ES-I3 (cell line): ENCODE data around the gene ARHGEF12.

Experiments
- H3K36me3 ChIP-seq: 2 replicates; pipeline ENCODE4 v1.6.1; 2013; ENCODE audit warnings: mild to moderate bottlenecking, low read length, control low read depth, moderate library complexity; ENCODE audit not compliant: insufficient read depth
- H3K4me1 ChIP-seq: 2 replicates; pipeline ENCODE4 v1.6.1; 2013; ENCODE audit warnings: mild to moderate bottlenecking, control low read depth, low read length; ENCODE audit not compliant: insufficient read depth
- H3K9ac ChIP-seq: 2 replicates; pipeline ENCODE4 v1.6.1; 2013; ENCODE audit warnings: low read depth, mild to moderate bottlenecking, low read length, moderate library complexity
- H3K9me3 ChIP-seq: 2 replicates; pipeline ENCODE4 v1.6.1; 2013; ENCODE audit warnings: mild to moderate bottlenecking, low read length, moderate library complexity; ENCODE audit not compliant: control insufficient read depth, insufficient read depth

ARHGEF12 gene

DNA sequence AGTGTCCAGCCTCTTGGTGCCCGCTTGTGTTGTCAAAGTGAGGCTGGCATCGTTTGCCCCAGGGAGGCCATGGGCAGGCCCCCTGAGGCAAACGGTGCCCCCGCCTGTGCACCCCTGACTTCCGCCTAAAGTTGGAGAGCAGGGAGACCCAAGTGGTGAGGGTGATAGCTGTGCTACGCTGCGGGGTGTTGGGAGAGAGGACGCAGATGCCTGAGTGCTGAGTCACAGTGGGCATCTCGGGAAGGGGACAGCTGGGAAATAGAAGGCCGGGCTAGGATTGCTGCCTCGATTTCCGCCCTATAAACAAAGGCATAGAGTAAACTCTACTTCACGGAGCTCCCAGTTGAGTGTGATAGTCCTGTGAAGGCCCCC is 181.2 kb downstream of the ARHGEF12 start:
- Histone ChIP-seq H3K36me3 (no peaks in the 10 kb centered on the region), H3K9ac (no peak overlapping the region), H3K4me1 (peaks cover 15% of the 10 kb centered on the region), H3K9me3 (no peaks in the 10 kb centered on the region)

- peaks cover 16% of the 10 kb centered on the region for H3K4me1 ChIP-seq
- no peak overlapping the region for H3K9ac ChIP-seq
- H3K9me3 ChIP-seq, result no peaks in the 10 kb centered on the region
- H3K36me3 ChIP-seq, result no peaks in the 10 kb centered on the region
Measured at GRCh38 chr11:120517801-120518291, 181.6 kb downstream of the ARHGEF12 start.

DNA sequence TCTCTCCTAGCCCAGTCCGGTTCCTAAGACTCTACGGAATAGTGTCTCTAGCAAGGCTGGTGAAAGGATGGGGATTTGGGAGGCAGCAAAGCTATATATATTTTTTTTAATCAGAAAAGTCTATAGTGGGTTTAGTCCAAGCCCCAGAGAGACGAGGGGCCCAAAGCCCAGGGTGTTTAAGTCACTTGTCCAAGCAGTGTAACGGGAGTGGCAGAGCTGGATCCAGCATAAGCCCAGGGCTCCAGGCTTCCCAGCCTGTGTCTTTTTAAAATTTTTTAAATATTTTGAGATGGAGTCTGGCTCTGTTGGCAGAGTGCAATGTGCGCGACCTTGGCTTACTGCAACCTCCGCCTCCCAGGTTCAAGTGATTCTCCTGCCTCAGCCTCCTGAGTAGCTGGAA is 182.1 kb downstream of the ARHGEF12 start:
- Histone ChIP-seq H3K9ac (no peak overlapping the region), H3K9me3 (no peaks in the 10 kb centered on the region)

DNA sequence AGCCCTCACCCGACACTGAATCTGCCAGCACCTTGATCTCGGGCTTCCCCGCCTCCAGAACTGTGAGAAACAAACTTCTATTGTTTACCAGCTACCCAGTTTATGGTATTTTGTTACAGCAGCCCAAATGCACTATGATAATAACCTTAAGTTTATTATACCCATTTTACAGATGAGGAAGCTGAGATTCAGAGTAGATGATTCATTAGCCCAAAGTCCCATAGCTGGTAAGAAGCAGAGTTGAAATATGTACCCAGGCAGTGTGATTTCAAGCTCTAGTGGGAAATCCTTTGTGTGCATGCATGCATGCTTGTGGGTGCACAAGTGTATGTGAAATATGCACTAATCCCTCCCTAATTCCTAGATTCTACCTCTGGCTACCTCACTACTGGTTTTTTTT is 183.3 kb downstream of the ARHGEF12 start:
- no peaks in the 10 kb centered on the region for H3K36me3 ChIP-seq
- no peak overlapping the region for H3K9ac ChIP-seq
- no peaks in the 10 kb centered on the region for H3K9me3 ChIP-seq
- H3K4me1 ChIP-seq, result peaks cover 25% of the 10 kb centered on the region

More for the DNA sequence above, 182.1 kb downstream of the ARHGEF12 start:
- Histone ChIP-seq H3K36me3 (no peaks in the 10 kb centered on the region), H3K4me1 (peaks cover 22% of the 10 kb centered on the region)

DNA sequence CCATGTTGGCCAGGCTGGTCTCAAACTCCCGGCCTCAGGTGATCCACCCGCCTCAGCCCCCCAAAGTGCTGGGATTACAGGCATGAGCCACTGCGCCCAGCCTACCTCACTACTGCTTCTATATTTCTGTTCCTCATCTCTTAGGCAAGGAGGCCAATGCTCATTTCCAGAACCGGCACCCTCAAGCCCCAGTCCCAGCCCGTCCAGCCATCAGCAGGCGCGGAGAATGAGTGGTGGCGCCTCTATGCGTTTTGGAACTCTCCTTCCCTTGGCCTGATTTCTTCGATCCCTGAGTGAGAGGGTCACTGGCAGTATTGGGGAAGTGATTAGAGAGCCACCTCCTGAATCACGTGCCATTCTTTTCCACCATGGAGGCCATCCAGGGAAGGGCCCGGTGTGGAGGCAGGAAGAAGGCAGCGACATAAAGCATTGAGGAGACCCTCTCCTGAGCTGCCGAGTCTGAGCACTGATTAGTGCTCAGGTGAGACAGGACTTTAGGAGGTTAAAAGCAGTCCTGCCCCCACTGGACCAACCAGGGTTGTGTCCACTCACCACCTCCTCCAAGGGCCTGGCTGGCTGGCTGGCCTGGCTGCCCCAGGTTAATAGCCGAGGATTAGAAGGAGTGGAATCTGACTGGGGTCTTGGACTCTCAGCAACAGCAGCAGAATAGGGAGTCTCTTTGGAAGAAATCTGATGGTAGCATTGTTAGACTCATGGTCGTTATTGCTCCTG is 184.0 kb downstream of the ARHGEF12 start:
- H3K9ac ChIP-seq, result no peak overlapping the region
- peaks cover 25% of the 10 kb centered on the region for H3K4me1 ChIP-seq
- H3K36me3 ChIP-seq, result no peaks in the 10 kb centered on the region
- H3K9me3 ChIP-seq, result no peaks in the 10 kb centered on the region

DNA sequence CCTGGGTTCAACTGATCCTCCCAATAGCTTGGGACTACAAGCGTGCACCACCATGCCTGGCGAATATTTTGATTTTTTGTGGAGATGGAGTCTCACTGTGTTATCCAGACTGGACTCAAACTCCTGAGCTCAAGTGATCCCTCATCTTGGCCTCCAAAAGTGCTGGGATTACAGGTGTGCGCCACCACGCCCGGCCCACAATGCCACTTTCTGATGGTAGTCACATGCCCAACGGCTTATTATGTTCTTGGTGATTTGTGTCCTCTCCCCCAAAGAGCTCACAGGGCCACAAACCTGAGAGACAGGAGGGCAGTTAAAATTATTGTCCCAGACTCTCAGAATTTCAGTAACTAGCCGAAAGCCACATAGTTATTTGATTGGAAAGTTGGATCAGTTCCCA is 185.0 kb downstream of the ARHGEF12 start:
- Histone ChIP-seq H3K9me3 (no peaks in the 10 kb centered on the region), H3K4me1 (peaks cover 25% of the 10 kb centered on the region), H3K9ac (no peak overlapping the region), H3K36me3 (no peaks in the 10 kb centered on the region)

GRCh38 chr11:120522021-120522420 is 185.8 kb downstream of the ARHGEF12 start:
- Histone ChIP-seq H3K4me1 (peaks cover 29% of the 10 kb centered on the region), H3K36me3 (no peaks in the 10 kb centered on the region), H3K9ac (no peak overlapping the region), H3K9me3 (no peaks in the 10 kb centered on the region)

GRCh38 chr11:120522736-120523135 is 186.5 kb downstream of the ARHGEF12 start:
- Histone ChIP-seq H3K9me3 (no peaks in the 10 kb centered on the region), H3K36me3 (no peaks in the 10 kb centered on the region), H3K4me1 (peaks cover 22% of the 10 kb centered on the region), H3K9ac (no peak overlapping the region)

- no peak overlapping the region for H3K9ac ChIP-seq
- H3K9me3 ChIP-seq, result no peaks in the 10 kb centered on the region
Measured at GRCh38 chr11:120523196-120523595, 187.0 kb downstream of the ARHGEF12 start.

DNA sequence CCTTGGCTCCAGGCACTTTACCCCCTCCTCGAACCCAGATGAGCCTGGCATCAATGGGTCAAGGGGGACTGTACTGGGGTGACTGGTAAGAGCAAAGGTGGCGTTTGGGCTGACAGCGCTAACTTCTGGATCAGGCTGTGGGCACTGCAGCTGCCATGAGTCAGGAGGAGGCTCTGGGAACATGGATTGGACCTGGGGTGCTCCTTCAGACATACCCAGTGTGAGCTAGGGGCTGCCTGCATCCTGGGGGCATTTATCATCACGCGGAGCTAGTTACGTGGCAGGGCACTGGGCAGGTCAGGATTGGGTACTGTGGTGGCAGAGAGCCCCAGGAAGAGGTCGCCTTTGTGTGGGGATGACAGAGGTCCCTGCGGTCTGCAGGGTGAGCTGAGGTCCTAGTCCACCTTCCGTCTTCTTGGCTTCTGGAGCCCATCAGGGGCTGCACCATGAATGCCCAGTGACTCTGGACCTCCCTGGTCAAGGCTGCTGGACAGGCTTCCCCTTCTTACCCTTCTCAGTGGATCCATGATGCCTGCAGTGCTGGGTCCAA is 188.4 kb downstream of the ARHGEF12 start:
- Histone ChIP-seq H3K9ac (no peak overlapping the region), H3K36me3 (no peaks in the 10 kb centered on the region), H3K9me3 (no peaks in the 10 kb centered on the region), H3K4me1 (peaks cover 15% of the 10 kb centered on the region; the same call in 1 of the 2 replicates)

More at GRCh38 chr11:120523196-120523595, 187.0 kb downstream of the ARHGEF12 start:
- H3K36me3 ChIP-seq, result no peaks in the 10 kb centered on the region
- peaks cover 18% of the 10 kb centered on the region; the same call in 1 of the 2 replicates for H3K4me1 ChIP-seq

GRCh38 chr11:120525261-120526171 is 189.3 kb downstream of the ARHGEF12 start:
- Histone ChIP-seq H3K9ac (no peak overlapping the region), H3K9me3 (no peaks in the 10 kb centered on the region), H3K4me1 (peaks cover 15% of the 10 kb centered on the region; the same call in 1 of the 2 replicates), H3K36me3 (no peaks in the 10 kb centered on the region)

- no peak overlapping the region for H3K9ac ChIP-seq
- peaks cover 15% of the 10 kb centered on the region; the same call in 1 of the 2 replicates for H3K4me1 ChIP-seq
- H3K9me3 ChIP-seq, result no peaks in the 10 kb centered on the region
- H3K36me3 ChIP-seq, result no peaks in the 10 kb centered on the region
Measured at GRCh38 chr11:120526241-120526640, 190.0 kb downstream of the ARHGEF12 start.

DNA sequence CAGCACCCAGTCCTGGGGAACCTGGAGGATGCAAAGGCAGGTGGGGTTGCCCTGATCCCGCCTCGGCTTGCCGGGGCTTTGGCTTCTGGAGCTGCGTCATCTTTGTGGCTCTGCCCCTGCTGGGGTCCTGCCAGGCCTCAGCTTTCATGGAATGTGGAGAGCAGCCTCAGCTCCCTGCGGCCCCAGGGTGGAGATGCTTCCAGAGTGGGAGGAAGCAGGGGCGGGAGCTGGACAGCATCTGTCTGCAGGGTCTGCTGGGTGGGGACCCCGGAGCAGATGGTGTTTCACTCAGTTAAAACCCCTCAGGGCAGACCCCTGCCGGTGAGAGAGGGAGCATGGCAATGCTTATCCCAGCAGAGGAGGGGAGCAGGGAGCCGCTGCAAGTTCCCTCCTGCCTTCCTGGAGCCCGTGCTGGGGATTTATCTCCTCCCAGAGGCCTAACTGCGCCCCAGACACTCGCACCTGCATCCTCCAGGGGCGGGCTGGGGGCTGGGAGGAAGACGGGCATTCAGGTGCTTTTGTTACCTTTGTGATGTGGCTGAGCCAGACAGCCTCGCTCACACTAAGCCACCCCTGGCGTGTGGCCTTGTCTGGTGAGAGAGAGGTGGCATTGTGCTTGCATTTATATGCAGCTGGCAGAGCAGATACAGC is 191.0 kb downstream of the ARHGEF12 start:
- no peaks in the 10 kb centered on the region for H3K9me3 ChIP-seq
- H3K9ac ChIP-seq, result no peak overlapping the region
- peaks cover 15% of the 10 kb centered on the region; the same call in 1 of the 2 replicates for H3K4me1 ChIP-seq
- H3K36me3 ChIP-seq, result no peaks in the 10 kb centered on the region

GRCh38 chr11:120528749-120529148 is 192.5 kb downstream of the ARHGEF12 start:
- no peak overlapping the region for H3K9ac ChIP-seq
- peaks cover 15% of the 10 kb centered on the region for H3K4me1 ChIP-seq
- H3K9me3 ChIP-seq, result no peaks in the 10 kb centered on the region
- H3K36me3 ChIP-seq, result no peaks in the 10 kb centered on the region
